CD14-positive monocyte (primary cell): ENCODE data around the gene FAM20C. TPM values are rescaled to one million over a fixed set of nuclear protein-coding genes. Genes with fewer than 3 reads are reported as not detected.
"Not testable (repeated sequence)": the region's sequence is repeated elsewhere in the genome, so short reads cannot be mapped to it uniquely, and the experiment has no call there.

Source experiments
- DNase-seq, 3 donors: peaks; one replicate each; pipeline ENCODE4 v3.0.0-alpha.2; 2011 to 2022
- H2AFZ ChIP-seq: 2 replicates; pipeline ENCODE4 v1.6.0; 2012; ENCODE audit warnings: mild to moderate bottlenecking, low read depth, low read length, inconsistent platforms; ENCODE audit not compliant: insufficient read depth, poor library complexity, severe bottlenecking
- H3K27ac ChIP-seq, 2 donors: 1 replicate in 1 of 2; 2 replicates in 1 of 2; pipeline ENCODE4 v1.5.1; 2012 to 2013; ENCODE audit warnings: low read length in 2 of 2, control low read depth in 1 of 2, inconsistent platforms in 1 of 2, low read depth in 1 of 2, mild to moderate bottlenecking in 1 of 2
- H3K27me3 ChIP-seq, 2 donors: one replicate each; pipeline versions ENCODE4 v1.6.0 to v1.6.1; 2011 to 2013; ENCODE audit warnings: low read length in 2 of 2; ENCODE audit not compliant: control insufficient read depth in 2 of 2, insufficient read depth in 2 of 2
- H3K36me3 ChIP-seq, 2 donors: replicated peaks in 1 of 2; 1 replicate in 1 of 2; 2 replicates in 1 of 2; pipeline versions ENCODE4 v1.5.1 to v1.6.1; 2012 to 2013; ENCODE audit warnings: low read length in 2 of 2, control low read depth in 1 of 2, inconsistent platforms in 1 of 2, mild to moderate bottlenecking in 1 of 2; ENCODE audit not compliant: insufficient read depth in 2 of 2, control insufficient read depth in 1 of 2
- H3K4me1 ChIP-seq, 2 donors: 1 replicate in 1 of 2; 2 replicates in 1 of 2; pipeline versions ENCODE4 v1.5.1 to v1.6.1; 2012 to 2013; ENCODE audit warnings: low read length in 2 of 2, control low read depth in 1 of 2, inconsistent platforms in 1 of 2, mild to moderate bottlenecking in 1 of 2, moderate library complexity in 1 of 2; ENCODE audit not compliant: insufficient read depth in 2 of 2, control insufficient read depth in 1 of 2
- H3K4me2 ChIP-seq: replicated peaks from 2 replicates; pipeline ENCODE3; 2012; ENCODE audit warnings: low read length, moderate library complexity, mild to moderate bottlenecking; ENCODE audit not compliant: poor library complexity, severe bottlenecking; ENCODE audit errors: extremely low read depth
- H3K4me3 ChIP-seq, 3 experiments: fragments of 200-600 bp in 1 of 3; sonication (generic) in 1 of 3; replicated peaks in 1 of 3; 1 replicate in 2 of 3; 2 replicates in 1 of 3; pipeline ENCODE4 v1.5.1; 2011 to 2013; ENCODE audit warnings: low read length in 3 of 3, mild to moderate bottlenecking in 3 of 3, control low read depth in 2 of 3, low read depth in 2 of 3, inconsistent platforms in 1 of 3, moderate library complexity in 1 of 3
- H3K79me2 ChIP-seq: 2 replicates; pipeline ENCODE4 v1.6.0; 2012; ENCODE audit warnings: mild to moderate bottlenecking, control low read depth, inconsistent platforms, low read length, moderate library complexity; ENCODE audit not compliant: insufficient read depth
- H3K9ac ChIP-seq: 2 replicates; pipeline ENCODE4 v1.6.0; 2017; ENCODE audit warnings: low read length, mild to moderate bottlenecking; ENCODE audit not compliant: insufficient read depth, poor library complexity, severe bottlenecking
- H3K9me3 ChIP-seq, 2 donors: replicated peaks in 1 of 2; 1 replicate in 1 of 2; 2 replicates in 1 of 2; pipeline versions ENCODE4 v1.5.1 to v1.6.1; 2012 to 2013; ENCODE audit warnings: low read length in 2 of 2, control low read depth in 1 of 2; ENCODE audit not compliant: control insufficient read depth in 1 of 2, insufficient read depth in 1 of 2
- H4K20me1 ChIP-seq: 2 replicates; pipeline ENCODE4 v1.6.0; 2012; ENCODE audit warnings: mild to moderate bottlenecking, low read length, control low read depth, moderate library complexity; ENCODE audit not compliant: insufficient read depth
- H3K27ac Mint-ChIP-seq, 7 donors: one replicate each; pipeline ENCODE4 v1.8.0; 2020; ENCODE audit warnings: mild to moderate bottlenecking in 7 of 7, mixed read lengths in 7 of 7, moderate library complexity in 6 of 7, inconsistent platforms in 2 of 7
- H3K27me3 Mint-ChIP-seq, 3 donors: one replicate each; pipeline ENCODE4 v1.8.0; 2021 to 2022; ENCODE audit warnings: low read depth in 3 of 3, mild to moderate bottlenecking in 3 of 3, mixed read lengths in 3 of 3, moderate library complexity in 3 of 3, inconsistent platforms in 1 of 3
- H3K36me3 Mint-ChIP-seq, 2 donors: one replicate each; pipeline ENCODE4 v1.8.0; 2020; ENCODE audit warnings: mixed read lengths in 2 of 2, inconsistent platforms in 1 of 2, mild to moderate bottlenecking in 1 of 2
- H3K4me1 Mint-ChIP-seq: one replicate; pipeline ENCODE4 v1.8.0; 2020; ENCODE audit warnings: mild to moderate bottlenecking, mixed read lengths
- H3K4me3 Mint-ChIP-seq, 2 donors: one replicate each; pipeline ENCODE4 v1.8.0; 2020; ENCODE audit warnings: mild to moderate bottlenecking in 2 of 2, mixed read lengths in 2 of 2, moderate library complexity in 1 of 2
- H3K9me3 Mint-ChIP-seq, 7 donors: one replicate each; pipeline ENCODE4 v1.8.0; 2020 to 2022; ENCODE audit warnings: mixed read lengths in 7 of 7, mild to moderate bottlenecking in 6 of 7, moderate library complexity in 6 of 7, inconsistent platforms in 2 of 7
- WGBS: methylation state at CpG from one replicate; pipeline ENCODE4 v1.1.5; 2013; ENCODE audit warnings: missing lambda C conversion rate; ENCODE audit not compliant: insufficient coverage; 5-methylcytosine and 5-hydroxymethylcytosine counted together
- intact Hi-C, 2 donors: fragments of 100-400 bp; cut with micrococcal nuclease; formaldehyde crosslinking; loops; one replicate each; pipeline versions ENCODE4 v1.15.0 to v1.15.1; 2023
- polyA plus RNA-seq, 3 donors: library from polyadenylated mRNA; depleted of rRNA in 1 of 3; unstranded in 2 of 3; stranded (reverse) in 1 of 3; fragments of 300-500 nt in 2 of 3; fragments of >200 nt in 1 of 3; fragmentation: Illumina TruSeq in 2 of 3; gene quantifications; 1 replicate in 2 of 3; 2 replicates in 1 of 3; pipeline ENCODE4 v1.2.3, GENCODE V29; 2012 to 2021
- TF ChIP-seq, protein P1 (sequence below): fragments of 200-600 bp; IDR thresholded peaks from one replicate; pipeline ENCODE4 v1.8.0; 2022; ENCODE audit warnings: antibody characterized with exemption, mild to moderate bottlenecking

The FAM20C gene
- polyA plus RNA-seq, 3 donors, result 1.2 to 32.2 (median 1.5) TPM

DNA sequence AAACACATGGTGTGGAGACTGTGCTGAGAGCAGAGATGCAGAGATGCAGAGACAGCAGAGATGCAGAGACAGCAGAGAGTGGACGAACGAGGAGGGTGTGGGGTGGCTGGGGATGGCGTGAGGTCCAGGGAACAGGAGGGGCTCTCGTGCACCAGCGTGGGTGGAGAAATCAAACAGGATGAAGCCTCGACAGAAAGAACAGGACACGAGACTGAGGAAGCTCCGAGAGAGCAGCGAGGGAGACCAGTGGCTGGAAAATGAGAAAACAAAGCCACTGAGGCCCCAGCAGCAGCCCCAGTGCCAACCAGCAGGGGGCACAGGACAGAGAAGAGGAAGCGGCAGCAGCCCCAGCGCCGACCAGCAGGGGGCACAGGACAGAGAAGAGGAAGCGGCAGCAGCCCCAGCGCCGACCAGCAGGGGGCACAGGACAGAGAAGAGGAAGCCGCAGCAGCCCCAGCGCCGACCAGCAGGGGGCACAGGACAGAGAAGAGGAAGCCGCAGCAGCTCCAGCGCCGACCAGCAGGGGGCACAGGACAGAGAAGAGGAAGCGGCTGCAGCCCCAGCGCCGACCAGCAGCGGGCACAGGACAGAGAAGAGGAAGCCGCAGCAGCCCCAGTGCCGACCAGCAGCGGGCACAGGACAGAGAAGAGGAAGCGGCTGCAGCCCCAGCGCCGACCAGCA is 70.4 kb downstream of the FAM20C start:
- H3K4me2 ChIP-seq, H3K27ac ChIP-seq, H2AFZ ChIP-seq, intact Hi-C loops, H3K4me3 Mint-ChIP-seq, H3K9ac ChIP-seq, H3K4me3 ChIP-seq, H3K79me2 ChIP-seq, H3K27me3 ChIP-seq, H4K20me1 ChIP-seq, H3K4me1 Mint-ChIP-seq: not testable (repeated sequence)
- peak in 1 of 3 donors; percentile 23 for DNase-seq
- Mint-ChIP-seq H3K27me3 (peaks cover 2 to 12% (median 4%) of the 10 kb centered on the region in 3 donors), H3K9me3 (peaks cover 51 to 64% (median 56%) of the 10 kb centered on the region in 7 donors), H3K27ac (peak overlapping the region in 2 of 7 donors; percentile 48 to 83), H3K36me3 (peaks cover 25 to 41% of the 10 kb centered on the region in 2 donors)
- Histone ChIP-seq H3K36me3 (peaks cover 21 to 37% of the 10 kb centered on the region in 2 donors), H3K4me1 (peaks cover 11 to 15% of the 10 kb centered on the region in 2 donors), H3K9me3 (peaks cover 56 to 70% of the 10 kb centered on the region in 2 donors)
- 95% methylated on average over 14 of the region's 31 CpGs for WGBS
- TF ChIP-seq, protein P1, sequence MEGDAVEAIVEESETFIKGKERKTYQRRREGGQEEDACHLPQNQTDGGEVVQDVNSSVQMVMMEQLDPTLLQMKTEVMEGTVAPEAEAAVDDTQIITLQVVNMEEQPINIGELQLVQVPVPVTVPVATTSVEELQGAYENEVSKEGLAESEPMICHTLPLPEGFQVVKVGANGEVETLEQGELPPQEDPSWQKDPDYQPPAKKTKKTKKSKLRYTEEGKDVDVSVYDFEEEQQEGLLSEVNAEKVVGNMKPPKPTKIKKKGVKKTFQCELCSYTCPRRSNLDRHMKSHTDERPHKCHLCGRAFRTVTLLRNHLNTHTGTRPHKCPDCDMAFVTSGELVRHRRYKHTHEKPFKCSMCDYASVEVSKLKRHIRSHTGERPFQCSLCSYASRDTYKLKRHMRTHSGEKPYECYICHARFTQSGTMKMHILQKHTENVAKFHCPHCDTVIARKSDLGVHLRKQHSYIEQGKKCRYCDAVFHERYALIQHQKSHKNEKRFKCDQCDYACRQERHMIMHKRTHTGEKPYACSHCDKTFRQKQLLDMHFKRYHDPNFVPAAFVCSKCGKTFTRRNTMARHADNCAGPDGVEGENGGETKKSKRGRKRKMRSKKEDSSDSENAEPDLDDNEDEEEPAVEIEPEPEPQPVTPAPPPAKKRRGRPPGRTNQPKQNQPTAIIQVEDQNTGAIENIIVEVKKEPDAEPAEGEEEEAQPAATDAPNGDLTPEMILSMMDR, result peak; percentile 40

DNA sequence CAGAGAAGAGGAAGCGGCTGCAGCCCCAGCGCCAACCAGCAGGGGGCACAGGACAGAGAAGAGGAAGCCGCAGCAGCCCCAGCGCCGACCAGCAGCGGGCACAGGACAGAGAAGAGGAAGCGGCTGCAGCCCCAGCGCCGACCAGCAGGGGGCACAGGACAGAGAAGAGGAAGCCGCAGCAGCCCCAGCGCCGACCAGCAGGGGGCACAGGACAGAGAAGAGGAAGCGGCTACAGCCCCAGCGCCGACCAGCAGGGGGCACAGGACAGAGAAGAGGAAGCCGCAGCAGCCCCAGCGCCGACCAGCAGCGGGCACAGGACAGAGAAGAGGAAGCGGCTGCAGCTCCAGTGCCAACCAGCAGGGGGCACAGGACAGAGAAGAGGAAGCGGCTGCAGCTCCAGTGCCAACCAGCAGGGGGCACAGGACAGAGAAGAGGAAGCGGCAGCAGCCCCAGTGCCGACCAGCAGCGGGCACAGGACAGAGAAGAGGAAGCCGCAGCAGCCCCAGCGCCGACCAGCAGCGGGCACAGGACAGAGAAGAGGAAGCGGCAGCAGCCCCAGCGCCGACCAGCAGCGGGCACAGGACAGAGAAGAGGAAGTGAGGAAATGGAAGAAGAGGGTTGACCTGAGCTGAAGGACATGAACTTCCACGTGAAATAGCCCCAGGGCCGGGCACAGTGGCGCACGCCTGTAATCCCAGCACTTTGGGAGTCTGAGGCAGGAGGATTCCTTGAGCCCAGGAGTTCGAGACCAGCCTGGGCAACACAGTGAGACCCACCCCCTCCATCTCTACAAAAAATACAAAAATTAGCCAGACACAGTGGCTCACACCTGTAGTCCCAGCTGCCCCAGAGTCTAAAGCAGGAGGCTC is 71.3 kb downstream of the FAM20C start:
- H3K27ac ChIP-seq, result peak overlapping the region; percentile 46 to 70
- H3K27me3 ChIP-seq, H3K4me3 ChIP-seq, H3K4me2 ChIP-seq, H3K79me2 ChIP-seq, H2AFZ ChIP-seq, H4K20me1 ChIP-seq, H3K4me3 Mint-ChIP-seq, H3K9ac ChIP-seq, H3K4me1 Mint-ChIP-seq, intact Hi-C loops: not testable (repeated sequence)
- TF ChIP-seq, protein P1, result peak; percentile 74
- H3K36me3 ChIP-seq, result peaks cover 20 to 27% of the 10 kb centered on the region in 2 donors
- Mint-ChIP-seq H3K36me3 (peaks cover 18 to 31% of the 10 kb centered on the region in 2 donors), H3K9me3 (peaks cover 43 to 56% (median 47%) of the 10 kb centered on the region in 7 donors), H3K27me3 (peaks cover 2 to 14% (median 2%) of the 10 kb centered on the region in 3 donors), H3K27ac (peak overlapping the region in 6 of 7 donors; percentile 63 to 92 (median 80))
- peak; percentile 46 to 73 (median 58) for DNase-seq
- H3K9me3 ChIP-seq, result peaks cover 47 to 63% of the 10 kb centered on the region in 2 donors
- peaks cover 11 to 15% of the 10 kb centered on the region in 2 donors for H3K4me1 ChIP-seq
- WGBS, result 37% methylated on average over 29 of the region's 37 CpGs
